HCT116 (cell line): Measurements from ENCODE around the gene ANO4. TPM values are rescaled to one million over a fixed set of nuclear protein-coding genes. Genes with fewer than 3 reads are reported as not detected.

Experiments used
- ATAC-seq: fragments of 200-7000 bp; cut with Tn5 transposase; 2 replicates; pipeline ENCODE4 v1.9.1; 2020; ENCODE audit warnings: mild to moderate bottlenecking, moderate library complexity
- BruUV-seq: library from RNA; stranded (reverse); fragments of 400-500 nt; replicated peaks from 2 replicates; lab custom pipeline; 2021; lab: Mats Ljungman, UMichigan
- CTCF ChIA-PET: fragments of 300-600 bp; sonication (Branson Sonifier 250); formaldehyde crosslinking; loops from one replicate; lab custom pipeline; 2021; ENCODE audit warnings: antibody characterized with exemption; lab: Charles Lee
- POLR2A ChIA-PET: fragments of 300-600, 350-600 bp; sonication (Branson Sonifier 250); formaldehyde crosslinking; loops from one replicate; lab custom pipeline; 2021; ENCODE audit warnings: antibody characterized with exemption; lab: Charles Lee
- RAD21 ChIA-PET, 2 experiments: fragments of 300-600 bp; sonication (Branson Sonifier 250); formaldehyde crosslinking; loops; one replicate each; lab custom pipeline; 2023; ENCODE audit warnings: low total read pairs in 2 of 2; ENCODE audit not compliant: uncharacterized antibody in 2 of 2, unreplicated experiment in 2 of 2, low non-redundant PET in 1 of 2; lab: Charles Lee
- DNase-seq: peaks from one replicate; pipeline ENCODE4 v3.0.0-alpha.2; 2010; ENCODE audit warnings: low read depth, low spot score
- H2AFZ ChIP-seq: fragments of 200-600 bp; shearing (Covaris generic), sonication (generic); 2 replicates; pipeline ENCODE4 v1.6.1; 2017; ENCODE audit warnings: low read depth, mixed run types, mixed read lengths, antibody characterized with exemption, low read length; ENCODE audit not compliant: poor library complexity, severe bottlenecking
- H3K27ac ChIP-seq: 2 replicates; pipeline ENCODE4 v1.5.1; 2012; ENCODE audit warnings: low read depth, low read length
- H3K27me3 ChIP-seq: fragments of 200-600 bp; sonication (generic); 2 replicates; pipeline ENCODE4 v1.6.1; 2016; ENCODE audit warnings: mixed run types, low read length, mixed read lengths; ENCODE audit not compliant: insufficient read depth
- H3K36me3 ChIP-seq, 2 experiments: fragments of 200-500 bp in 1 of 2; fragments of 200-600 bp in 1 of 2; sonication (Bioruptor generic) in 1 of 2; sonication (generic) in 1 of 2; 2 replicates each; pipeline versions ENCODE4 v1.5.1 to v1.6.1; 2014 to 2016; ENCODE audit warnings: low read length in 2 of 2, inconsistent platforms in 1 of 2, mixed read lengths in 1 of 2, mixed run types in 1 of 2; ENCODE audit not compliant: insufficient read depth in 2 of 2, control insufficient read depth in 1 of 2
- H3K4me1 ChIP-seq, 2 experiments: fragments of 200-600 bp in 1 of 2; sonication (generic) in 1 of 2; 2 replicates each; pipeline versions ENCODE4 v1.5.1 to v1.6.1; 2012 to 2017; ENCODE audit warnings: low read length in 2 of 2, inconsistent platforms in 1 of 2, mild to moderate bottlenecking in 1 of 2, mixed read lengths in 1 of 2, mixed run types in 1 of 2, moderate library complexity in 1 of 2; ENCODE audit not compliant: insufficient read depth in 2 of 2, control insufficient read depth in 1 of 2
- H3K4me2 ChIP-seq: fragments of 200-600 bp; sonication (generic); 2 replicates; pipeline ENCODE4 v1.6.1; 2017; ENCODE audit warnings: mixed run types, low read length, mixed read lengths
- H3K4me3 ChIP-seq, 2 experiments: fragments of 200-600 bp in 1 of 2; sonication (generic) in 1 of 2; replicated peaks in 1 of 2; 2 replicates each; pipeline ENCODE4 v1.5.1; 2011 to 2016; ENCODE audit warnings: low read length in 2 of 2, control low read depth in 1 of 2, low read depth in 1 of 2, mild to moderate bottlenecking in 1 of 2, mixed read lengths in 1 of 2, mixed run types in 1 of 2
- H3K79me2 ChIP-seq: fragments of 200-600 bp; sonication (generic); 2 replicates; pipeline ENCODE4 v1.6.1; 2017; ENCODE audit warnings: mild to moderate bottlenecking, mixed run types, low read length, moderate library complexity, mixed read lengths; ENCODE audit not compliant: insufficient read depth
- H3K9ac ChIP-seq: fragments of 200-600 bp; sonication (generic); 2 replicates; pipeline ENCODE4 v1.6.1; 2016; ENCODE audit warnings: low read length, mixed read lengths
- H3K9me2 ChIP-seq: fragments of 200-600 bp; sonication (generic), shearing (Covaris generic); 2 replicates; pipeline ENCODE4 v1.6.1; 2017; ENCODE audit warnings: mixed run types, mild to moderate bottlenecking, moderate library complexity; ENCODE audit not compliant: insufficient read depth
- H3K9me3 ChIP-seq, 2 experiments: fragments of 200-500 bp in 1 of 2; fragments of 200-600 bp in 1 of 2; sonication (Bioruptor generic) in 1 of 2; sonication (generic) in 1 of 2; 2 replicates each; pipeline ENCODE4 v1.6.1; 2014 to 2017; ENCODE audit warnings: low read length in 2 of 2, mixed read lengths in 2 of 2, inconsistent platforms in 1 of 2, low read depth in 1 of 2, mild to moderate bottlenecking in 1 of 2, mixed run types in 1 of 2, moderate library complexity in 1 of 2; ENCODE audit not compliant: control insufficient read depth in 1 of 2, insufficient read depth in 1 of 2
- H4K20me1 ChIP-seq: fragments of 200-600 bp; sonication (generic), shearing (Covaris generic); 2 replicates; pipeline ENCODE4 v1.6.1; 2017; ENCODE audit warnings: mixed run types, mild to moderate bottlenecking, moderate library complexity; ENCODE audit not compliant: insufficient read depth
- CBX3 ChIP-seq: IDR thresholded peaks from 2 replicates; pipeline ENCODE4 v1.6.1; 2012; ENCODE audit warnings: low read depth
- CEBPB ChIP-seq: IDR thresholded peaks from 2 replicates; pipeline ENCODE4 v1.6.1; 2012; ENCODE audit warnings: low read depth
- EGR1 ChIP-seq: IDR thresholded peaks from 2 replicates; pipeline ENCODE4 v1.6.1; 2012; ENCODE audit warnings: low read depth
- ELF1 ChIP-seq: IDR thresholded peaks from 2 replicates; pipeline ENCODE4 v1.6.1; 2012; ENCODE audit warnings: low read depth, borderline replicate concordance
- EZH2 ChIP-seq: fragments of 200-600 bp; sonication (generic); IDR thresholded peaks from 2 replicates; pipeline ENCODE4 v1.6.1; 2017; ENCODE audit warnings: antibody characterized with exemption, mixed run types
- EZH2phosphoT487 ChIP-seq: fragments of 200-600 bp; IDR thresholded peaks from 2 replicates; pipeline ENCODE4 v1.6.1; 2018; ENCODE audit warnings: antibody characterized with exemption, borderline replicate concordance
- FOSL1 ChIP-seq: IDR thresholded peaks from 2 replicates; pipeline ENCODE4 v1.6.1; 2012; ENCODE audit warnings: low read depth
- JUND ChIP-seq: IDR thresholded peaks from 2 replicates; pipeline ENCODE4 v1.6.1; 2012
- POLR2A ChIP-seq: IDR thresholded peaks from 2 replicates; pipeline ENCODE4 v1.7.0; 2011; ENCODE audit warnings: borderline replicate concordance; ENCODE audit not compliant: insufficient read depth, insufficient read length; ENCODE audit errors: extremely low read depth
- POLR2AphosphoS5 ChIP-seq: IDR thresholded peaks from 2 replicates; pipeline ENCODE4 v1.6.1; 2011; ENCODE audit warnings: mild to moderate bottlenecking, low read depth, low read length, moderate library complexity
- SIN3A ChIP-seq: IDR thresholded peaks from 2 replicates; pipeline ENCODE4 v1.6.1; 2012; ENCODE audit warnings: low read depth
- SP1 ChIP-seq: IDR thresholded peaks from 2 replicates; pipeline ENCODE4 v1.6.1; 2012; ENCODE audit warnings: low read depth
- TCF7L2 ChIP-seq: IDR thresholded peaks from 2 replicates; pipeline ENCODE4 v1.7.0; 2011; ENCODE audit warnings: borderline replicate concordance, inconsistent platforms; ENCODE audit not compliant: insufficient read depth, insufficient read length; ENCODE audit errors: extremely low read depth
- YY1 ChIP-seq: IDR thresholded peaks from 2 replicates; pipeline ENCODE4 v1.6.1; 2011; ENCODE audit warnings: low read length, low read depth, moderate library complexity, mild to moderate bottlenecking; ENCODE audit not compliant: insufficient replicate concordance; ENCODE audit errors: extremely low read depth
- ZNF274 ChIP-seq: fragments of 200-500 bp; sonication (Bioruptor generic); IDR thresholded peaks from 2 replicates; pipeline ENCODE4 v1.6.1; 2014; ENCODE audit warnings: mild to moderate bottlenecking, low read depth, low read length, inconsistent platforms
- intact Hi-C: fragments of 100-400 bp; cut with micrococcal nuclease; formaldehyde crosslinking; loops from 2 replicates; pipeline ENCODE4 v1.10.0; 2022
- total RNA-seq: library from RNA; stranded (reverse); gene quantifications from one replicate; pipeline ENCODE4 v1.2.1, GENCODE V29; 2021; ENCODE audit not compliant: unreplicated experiment
- TF ChIP-seq, protein P1 (sequence below): IDR thresholded peaks from 2 replicates; pipeline ENCODE4 v1.6.1; 2012
- TF ChIP-seq, protein P2 (sequence below): IDR thresholded peaks from 2 replicates; pipeline ENCODE4 v1.6.1; 2012
- TF ChIP-seq, protein P3 (sequence below), 3 experiments: fragments of 200-600 bp in 1 of 3; sonication (generic) in 1 of 3; IDR thresholded peaks in 2 of 3; conservative IDR thresholded peaks in 1 of 3; 2 replicates each; pipeline ENCODE4 v1.5.1; 2012 to 2017; ENCODE audit warnings: low read depth in 2 of 3, low read length in 2 of 3, antibody characterized with exemption in 1 of 3, borderline replicate concordance in 1 of 3, control low read depth in 1 of 3, mild to moderate bottlenecking in 1 of 3, mixed read lengths in 1 of 3, mixed run types in 1 of 3, moderate library complexity in 1 of 3; ENCODE audit not compliant: insufficient read depth in 1 of 3

Gene ANO4
- total RNA-seq, 1 experiment from 2014 or later: 1.7 TPM

DNA sequence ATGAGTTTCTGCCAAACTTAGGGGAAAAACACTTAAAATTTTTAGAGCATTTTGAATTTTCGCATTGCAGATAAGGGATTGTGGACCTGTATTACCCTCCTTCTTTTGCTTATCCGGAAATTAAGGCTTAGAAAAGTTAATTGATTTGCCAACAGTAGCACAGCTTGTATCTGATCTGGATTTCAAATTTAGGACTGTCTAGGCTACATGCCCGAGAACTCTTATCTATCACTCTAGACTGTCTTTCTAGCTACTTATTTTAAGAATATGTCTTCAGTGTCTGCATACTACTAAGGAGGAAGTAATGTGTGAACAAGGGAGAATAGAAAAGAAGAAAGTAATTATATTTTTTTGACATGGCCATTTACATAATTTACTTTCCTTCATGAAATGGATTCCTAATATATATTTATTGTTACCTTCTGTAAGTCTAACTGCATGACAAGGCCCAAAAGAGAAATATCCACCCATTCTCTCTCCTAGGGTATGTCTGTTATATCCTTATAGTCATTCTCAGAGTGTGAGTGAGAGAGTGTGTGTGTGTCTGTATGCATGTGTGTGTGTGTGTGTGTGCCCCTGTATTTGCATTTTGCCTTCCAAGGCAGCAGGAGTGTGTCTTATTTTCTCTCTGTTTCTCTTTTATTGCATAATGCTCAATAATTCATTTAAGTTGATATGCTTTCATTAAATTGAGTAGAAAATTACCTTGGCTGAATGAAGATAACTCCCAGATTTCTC, 283.4 kb downstream of the ANO4 start:
- RAD21 ChIA-PET: no interaction called here
- CTCF ChIA-PET: no interaction called here
- Histone ChIP-seq H3K4me3 (no peak overlapping the region), H3K9ac (no peak overlapping the region), H3K27ac (no peak overlapping the region), H3K9me3 (no peaks in the 10 kb centered on the region), H3K27me3 (no peaks in the 10 kb centered on the region), H3K79me2 (no peaks in the 10 kb centered on the region), H3K4me1 (no peaks in the 10 kb centered on the region)
- POLR2A ChIA-PET: no interaction called here
- intact Hi-C loops: no loop called here
- ATAC-seq: no peak
- no TSS peak for BruUV-seq
- TF ChIP-seq POLR2AphosphoS5 (no peak), EZH2phosphoT487 (no peak)
- TF ChIP-seq, all 23 proteins: peak for 0
- H3K4me2 ChIP-seq: no peak overlapping the region
- H2AFZ ChIP-seq: no peak overlapping the region
- H3K9me2 ChIP-seq: no peaks in the 10 kb centered on the region
- H4K20me1 ChIP-seq: no peaks in the 10 kb centered on the region
- H3K36me3 ChIP-seq: no peaks in the 10 kb centered on the region
- DNase-seq: no peak

DNA sequence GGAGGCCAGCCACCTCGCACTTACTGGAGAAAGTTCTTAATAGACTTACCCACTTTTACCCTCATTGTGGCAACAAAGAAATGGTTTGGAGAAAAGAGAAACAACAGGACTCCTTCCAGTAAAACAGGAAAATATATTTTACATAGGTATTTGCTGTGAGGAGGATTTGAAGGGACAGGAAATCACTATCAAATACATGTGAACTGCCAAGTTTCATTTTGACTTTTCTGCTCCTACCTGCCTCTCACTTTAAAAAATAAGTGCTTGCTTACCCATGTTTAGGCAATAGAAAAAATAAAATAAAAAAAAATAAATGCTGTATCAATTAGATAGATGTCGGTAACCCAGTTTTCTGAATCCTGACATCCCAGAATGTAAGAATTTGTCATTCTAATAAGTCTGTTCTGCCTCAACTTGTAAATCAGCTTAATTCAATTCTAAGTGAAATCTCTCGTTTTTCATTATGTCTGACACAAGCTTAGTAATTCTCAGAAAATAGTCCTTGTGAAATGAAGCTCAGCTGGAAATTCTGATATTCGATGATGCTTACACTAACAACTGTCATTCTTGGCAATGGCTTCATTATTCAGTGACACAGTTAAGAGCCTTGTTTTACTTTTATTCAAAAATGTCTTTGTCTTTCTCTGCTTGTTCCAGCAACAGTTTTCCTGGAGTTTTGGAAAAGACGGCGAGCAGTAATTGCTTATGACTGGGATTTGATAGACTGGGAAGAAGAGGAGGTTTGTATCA, 284.1 kb downstream of the ANO4 start:
- RAD21 ChIA-PET: no interaction called here
- Histone ChIP-seq H3K9ac (no peak overlapping the region), H3K9me3 (no peaks in the 10 kb centered on the region), H3K27me3 (no peaks in the 10 kb centered on the region), H3K4me1 (no peaks in the 10 kb centered on the region), H3K4me3 (no peak overlapping the region), H3K4me2 (no peak overlapping the region), H3K9me2 (no peaks in the 10 kb centered on the region), H2AFZ (no peak overlapping the region), H3K36me3 (no peaks in the 10 kb centered on the region), H3K79me2 (no peaks in the 10 kb centered on the region), H4K20me1 (no peaks in the 10 kb centered on the region), H3K27ac (no peak overlapping the region)
- CTCF ChIA-PET: no interaction called here
- BruUV-seq: no TSS peak
- intact Hi-C loops: no loop called here
- POLR2A ChIA-PET: no interaction called here
- ATAC-seq: no peak
- DNase-seq: no peak
- no peak for TF ChIP-seq ELF1
- TF ChIP-seq EGR1: no peak
- TF ChIP-seq EZH2: no peak
- no peak for TF ChIP-seq YY1
- no peak for TF ChIP-seq POLR2AphosphoS5
- TF ChIP-seq CBX3: no peak
- TF ChIP-seq, protein P1, sequence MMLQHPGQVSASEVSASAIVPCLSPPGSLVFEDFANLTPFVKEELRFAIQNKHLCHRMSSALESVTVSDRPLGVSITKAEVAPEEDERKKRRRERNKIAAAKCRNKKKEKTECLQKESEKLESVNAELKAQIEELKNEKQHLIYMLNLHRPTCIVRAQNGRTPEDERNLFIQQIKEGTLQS: no peak
- no peak for TF ChIP-seq EZH2phosphoT487
- no peak for TF ChIP-seq SIN3A
- no peak for TF ChIP-seq FOSL1
- TF ChIP-seq POLR2A: no peak
- no peak for TF ChIP-seq ZNF274
- TF ChIP-seq TCF7L2: no peak
- TF ChIP-seq, protein P2, sequence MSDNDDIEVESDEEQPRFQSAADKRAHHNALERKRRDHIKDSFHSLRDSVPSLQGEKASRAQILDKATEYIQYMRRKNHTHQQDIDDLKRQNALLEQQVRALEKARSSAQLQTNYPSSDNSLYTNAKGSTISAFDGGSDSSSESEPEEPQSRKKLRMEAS: no peak
- TF ChIP-seq SP1: no peak
- TF ChIP-seq, protein P3, sequence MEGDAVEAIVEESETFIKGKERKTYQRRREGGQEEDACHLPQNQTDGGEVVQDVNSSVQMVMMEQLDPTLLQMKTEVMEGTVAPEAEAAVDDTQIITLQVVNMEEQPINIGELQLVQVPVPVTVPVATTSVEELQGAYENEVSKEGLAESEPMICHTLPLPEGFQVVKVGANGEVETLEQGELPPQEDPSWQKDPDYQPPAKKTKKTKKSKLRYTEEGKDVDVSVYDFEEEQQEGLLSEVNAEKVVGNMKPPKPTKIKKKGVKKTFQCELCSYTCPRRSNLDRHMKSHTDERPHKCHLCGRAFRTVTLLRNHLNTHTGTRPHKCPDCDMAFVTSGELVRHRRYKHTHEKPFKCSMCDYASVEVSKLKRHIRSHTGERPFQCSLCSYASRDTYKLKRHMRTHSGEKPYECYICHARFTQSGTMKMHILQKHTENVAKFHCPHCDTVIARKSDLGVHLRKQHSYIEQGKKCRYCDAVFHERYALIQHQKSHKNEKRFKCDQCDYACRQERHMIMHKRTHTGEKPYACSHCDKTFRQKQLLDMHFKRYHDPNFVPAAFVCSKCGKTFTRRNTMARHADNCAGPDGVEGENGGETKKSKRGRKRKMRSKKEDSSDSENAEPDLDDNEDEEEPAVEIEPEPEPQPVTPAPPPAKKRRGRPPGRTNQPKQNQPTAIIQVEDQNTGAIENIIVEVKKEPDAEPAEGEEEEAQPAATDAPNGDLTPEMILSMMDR (IDR thresholded peaks at IDR 0.05 in 2 of 3, conservative IDR thresholded peaks at IDR 0.05 in 1 of 3; ENCODE audit: borderline replicate concordance in 1 of 3, insufficient read depth in 1 of 3, low read depth in 2 of 3, low read length in 2 of 3): no peak
- no peak for TF ChIP-seq CEBPB
- no peak for TF ChIP-seq JUND
